ENCODE results near the gene CPA4.

Gene CPA4

GRCh38 chr7:130365511-130366441 lies 72.8 kb downstream of the CPA4 start:
- peak; percentile 7 for DNase-seq (ENCODE audit: low read depth)

- no peak for DNase-seq (ENCODE audit: low read depth)
Measured at GRCh38 chr7:130366564-130366963, 73.6 kb downstream of the CPA4 start.

- no peak for DNase-seq (ENCODE audit: low read depth)
Measured at GRCh38 chr7:130367088-130367755, 74.3 kb downstream of the CPA4 start.

GRCh38 chr7:130367836-130368746 lies 75.1 kb downstream of the CPA4 start:
- DNase-seq (ENCODE audit: low read depth): no peak

- DNase-seq (ENCODE audit: low read depth): no peak
Measured at GRCh38 chr7:130369110-130369711, 76.2 kb downstream of the CPA4 start.

- DNase-seq (ENCODE audit: low read depth): no peak
Measured at GRCh38 chr7:130369831-130370550, 77.0 kb downstream of the CPA4 start.

GRCh38 chr7:130371046-130371445 lies 78.1 kb downstream of the CPA4 start:
- no peak for DNase-seq (ENCODE audit: low read depth)

- no peak for DNase-seq (ENCODE audit: low read depth)
Measured at GRCh38 chr7:130372402-130373165, 79.6 kb downstream of the CPA4 start.

Data from stimulated activated CD8-positive, alpha-beta memory T cell treated with anti-CD3 and anti-CD28 coated beads, Interleukin-4, amount 100 ng/mL, for 24 hours (primary cell).